ENCODE measurements around the gene RASGRP4.

The RASGRP4 gene

GRCh38 chr19:38452430-38453366 is 26.7 kb upstream of the RASGRP4 start:
- no peaks in the 10 kb centered on the region for H3K9me3 ChIP-seq (ENCODE audit: control insufficient read depth, insufficient read depth, low read depth, low read length)
- no peaks in the 10 kb centered on the region for H3K4me1 ChIP-seq (ENCODE audit: control insufficient read depth, insufficient read depth, low read length)
- H3K36me3 ChIP-seq (ENCODE audit: control insufficient read depth in 2 of 2, insufficient read depth in 1 of 2, low read length in 2 of 2), result no peaks in the 10 kb centered on the region
- no peak for TF ChIP-seq PRDM1 (tag by site-specific recombination; IDR thresholded peaks at IDR 0.05)
- TF ChIP-seq SP3 (tag by site-specific recombination; IDR thresholded peaks at IDR 0.05), result peak; percentile 35; the same call in 1 of the 2 replicates
- TF ChIP-seq ZNF768 (tag by site-specific recombination; IDR thresholded peaks at IDR 0.05), result no peak
- peak; percentile 85 for TF ChIP-seq ZNF350 (tag by site-specific recombination; IDR thresholded peaks at IDR 0.05)
- TF ChIP-seq ZNF169 (tag by site-specific recombination; IDR thresholded peaks at IDR 0.05), result no peak
- TF ChIP-seq ZFP69B (tag by site-specific recombination; IDR thresholded peaks at IDR 0.05), result 0 out of 2 replicates have a peak, but pooled peaks have one; percentile 18
- TF ChIP-seq ZNF274 (IDR thresholded peaks at IDR 0.05; ENCODE audit: low read length), result no peak
- no peak for TF ChIP-seq ZNF274 (tag by site-specific recombination; IDR thresholded peaks at IDR 0.05; ENCODE audit: borderline replicate concordance)
- 0 out of 2 replicates have a peak, but pooled peaks have one; percentile 48 for TF ChIP-seq BCL11A (tag by site-specific recombination; IDR thresholded peaks at IDR 0.05; ENCODE audit: low read depth)
- no peak for TF ChIP-seq ZNF416 (tag by site-specific recombination; IDR thresholded peaks at IDR 0.05)
- peak; percentile 41; the same call in 1 of the 2 replicates for TF ChIP-seq KLF8 (tag by site-specific recombination; IDR thresholded peaks at IDR 0.05)
- TF ChIP-seq ZFP41 (tag by site-specific recombination; IDR thresholded peaks at IDR 0.05; ENCODE audit: borderline replicate concordance), result no peak
- TF ChIP-seq KLF9 (tag by site-specific recombination; IDR thresholded peaks at IDR 0.05; ENCODE audit: low read depth), result peak; percentile 47
- no peak for TF ChIP-seq ZNF366 (tag by site-specific recombination; conservative IDR thresholded peaks at IDR 0.05)
- peak; percentile 52 for TF ChIP-seq SP2 (tag by site-specific recombination; IDR thresholded peaks at IDR 0.05)
- TF ChIP-seq AEBP2 (tag by site-specific recombination; IDR thresholded peaks at IDR 0.05; ENCODE audit: borderline replicate concordance), result no peak
- no peak for TF ChIP-seq GFI1B (tag by site-specific recombination; IDR thresholded peaks at IDR 0.05)
- TF ChIP-seq ZNF654 (tag by site-specific recombination; IDR thresholded peaks at IDR 0.05; ENCODE audit: low read depth), result no peak
- no peak for TF ChIP-seq ZNF621 (tag by site-specific recombination; IDR thresholded peaks at IDR 0.05)
- 0 out of 2 replicates have a peak, but pooled peaks have one; percentile 29 for TF ChIP-seq KLF1 (tag by site-specific recombination; IDR thresholded peaks at IDR 0.05)
- no peak for TF ChIP-seq ZNF658 (tag by site-specific recombination; IDR thresholded peaks at IDR 0.05)
- no peak for TF ChIP-seq PATZ1 (tag by site-specific recombination; IDR thresholded peaks at IDR 0.05)
- no peak for TF ChIP-seq ZNF140 (tag by site-specific recombination; IDR thresholded peaks at IDR 0.05)
- TF ChIP-seq BCL11B (tag by site-specific recombination; IDR thresholded peaks at IDR 0.05; ENCODE audit: low read depth), result peak; percentile 58; the same call in 1 of the 2 replicates
- TF ChIP-seq ZNF335 (tag by site-specific recombination; conservative IDR thresholded peaks at IDR 0.05), result no peak
- no peak for TF ChIP-seq IKZF3 (tag by site-specific recombination; IDR thresholded peaks at IDR 0.05)
- TF ChIP-seq ZBTB17 (tag by site-specific recombination; IDR thresholded peaks at IDR 0.05), result no peak
- CTCF ChIA-PET, result interaction anchor here (0.6 to 0.8 kb wide), 4 partner anchors 17 to 550 kb away, joined by 3 read pairs; no protein-coding TSS in a partner anchor
- POLR2A ChIA-PET, result no interaction called here
- H3K4me3 ChIP-seq (ENCODE audit: low read depth, low read length), result no peak overlapping the region
- no peak overlapping the region for H3K27ac ChIP-seq (ENCODE audit: extremely low read depth, low read depth, low read length)
